Upper lobe of left lung (tissue), 6 donors: ENCODE results near the gene NRGN. TPM values are rescaled to one million over a fixed set of nuclear protein-coding genes. Genes with fewer than 3 reads are reported as not detected.

Experiments
- ATAC-seq, 2 donors: fragments of 200-7000 bp; cut with Tn5 transposase; one replicate each; pipeline ENCODE4 v1.9.1; 2022; ENCODE audit warnings: mild to moderate bottlenecking in 2 of 2, moderate library complexity in 2 of 2; ENCODE audit not compliant: low FRiP score in 2 of 2
- DNase-seq, 2 donors: peaks; one replicate each; pipeline ENCODE4 v3.0.0-alpha.2; 2019 to 2020
- H3K27ac ChIP-seq, 4 donors: fragments of 200-600 bp; sonication (generic); one replicate each; pipeline ENCODE4 v1.5.1; 2016 to 2019
- H3K27me3 ChIP-seq, 4 donors: fragments of 200-600 bp; sonication (generic); one replicate each; pipeline ENCODE4 v1.5.1; 2017 to 2019
- H3K36me3 ChIP-seq, 4 donors: fragments of 200-600 bp; sonication (generic); one replicate each; pipeline ENCODE4 v1.5.1; 2016 to 2019
- H3K4me1 ChIP-seq, 4 donors: fragments of 200-600 bp; sonication (generic); one replicate each; pipeline ENCODE4 v1.5.1; 2018 to 2019
- H3K4me3 ChIP-seq, 4 donors: fragments of 200-600 bp; sonication (generic); one replicate each; pipeline ENCODE4 v1.5.1; 2017 to 2019; ENCODE audit warnings: mild to moderate bottlenecking in 2 of 4, moderate library complexity in 1 of 4
- H3K9me3 ChIP-seq, 4 donors: fragments of 200-600 bp; sonication (generic); one replicate each; pipeline ENCODE4 v1.5.1; 2018 to 2019
- CTCF ChIP-seq, 6 experiments: fragments of 450-650 bp in 4 of 6; fragments of 200-600 bp in 2 of 6; sonication (generic) in 2 of 6; IDR thresholded peaks; one replicate each; pipeline ENCODE4 v1.5.1; 2016 to 2019; ENCODE audit warnings: antibody characterized with exemption in 6 of 6
- EP300 ChIP-seq, 4 donors: sonication (generic); formaldehyde crosslinking; IDR thresholded peaks; one replicate each; pipeline ENCODE4 v1.5.1; 2017; ENCODE audit warnings: antibody characterized with exemption in 4 of 4, control low read depth in 2 of 4
- POLR2A ChIP-seq, 4 donors: fragments of 450-650 bp; IDR thresholded peaks; one replicate each; pipeline ENCODE4 v1.5.1; 2016 to 2017; ENCODE audit warnings: antibody characterized with exemption in 4 of 4, mild to moderate bottlenecking in 2 of 4
- POLR2AphosphoS5 ChIP-seq, 2 donors: sonication (generic); formaldehyde crosslinking; IDR thresholded peaks; one replicate each; pipeline ENCODE4 v1.5.1; 2017; ENCODE audit warnings: antibody characterized with exemption in 2 of 2
- WGBS, 2 donors: methylation state at CpG; one replicate each; pipeline ENCODE4 v1.1.5; 2017 to 2018; 5-methylcytosine and 5-hydroxymethylcytosine counted together
- total RNA-seq, 6 donors: library from RNA; depleted of rRNA in 4 of 6; stranded (reverse); fragments of >200 nt in 4 of 6; gene quantifications; one replicate each; pipeline versions ENCODE4 v1.1.0 to v1.2.1, GENCODE V29; 2016 to 2021
- donor health status: DM: no; HTN: no; CAD: no; lungs with moderate emphysema.
- donor health status: DM: no; HTN: yes; CAD: no; lungs with severe emphysema.

NRGN gene
- total RNA-seq, 6 donors from 2014 or later: 30.9 to 111 (median 77.6) TPM

DNA sequence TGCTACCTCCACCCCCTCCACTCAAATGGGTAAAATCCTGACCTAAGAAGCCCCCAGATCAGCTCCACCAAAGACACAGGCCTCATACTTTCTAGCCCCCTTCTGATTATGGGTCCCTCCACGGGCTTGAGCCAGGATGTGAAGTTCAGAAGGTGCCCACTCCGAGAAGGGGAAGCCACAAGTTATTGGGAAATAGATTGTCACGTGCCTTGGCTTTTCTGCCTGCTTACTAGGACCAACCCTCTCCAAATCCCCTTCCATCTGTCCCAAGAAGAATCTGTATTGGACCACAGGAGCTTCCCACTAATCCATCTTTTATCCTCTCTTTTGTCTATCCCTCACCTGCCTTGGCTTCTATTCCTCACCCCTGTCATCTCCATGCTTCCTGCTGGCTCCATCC lies 3.0 kb upstream of the NRGN start:
- ATAC-seq (no peak), DNase-seq (peak in 1 of 2 donors; percentile 70)
- Histone ChIP-seq H3K27ac (no peak overlapping the region), H3K9me3 (no peaks in the 10 kb centered on the region), H3K27me3 (no peaks in the 10 kb centered on the region), H3K36me3 (no peaks in the 10 kb centered on the region), H3K4me1 (peaks cover 13 to 27% (median 21%) of the 10 kb centered on the region in 4 donors), H3K4me3 (no peak overlapping the region)
- no peak for TF ChIP-seq POLR2A (IDR thresholded peaks at IDR 0.05)
- TF ChIP-seq POLR2AphosphoS5 (IDR thresholded peaks at IDR 0.05): no peak
- no peak for TF ChIP-seq CTCF (IDR thresholded peaks at IDR 0.05)
- TF ChIP-seq EP300 (IDR thresholded peaks at IDR 0.05): no peak
- 59 to 61% methylated on average over 3 of the region's 3 CpGs for WGBS, 2 donors

DNA sequence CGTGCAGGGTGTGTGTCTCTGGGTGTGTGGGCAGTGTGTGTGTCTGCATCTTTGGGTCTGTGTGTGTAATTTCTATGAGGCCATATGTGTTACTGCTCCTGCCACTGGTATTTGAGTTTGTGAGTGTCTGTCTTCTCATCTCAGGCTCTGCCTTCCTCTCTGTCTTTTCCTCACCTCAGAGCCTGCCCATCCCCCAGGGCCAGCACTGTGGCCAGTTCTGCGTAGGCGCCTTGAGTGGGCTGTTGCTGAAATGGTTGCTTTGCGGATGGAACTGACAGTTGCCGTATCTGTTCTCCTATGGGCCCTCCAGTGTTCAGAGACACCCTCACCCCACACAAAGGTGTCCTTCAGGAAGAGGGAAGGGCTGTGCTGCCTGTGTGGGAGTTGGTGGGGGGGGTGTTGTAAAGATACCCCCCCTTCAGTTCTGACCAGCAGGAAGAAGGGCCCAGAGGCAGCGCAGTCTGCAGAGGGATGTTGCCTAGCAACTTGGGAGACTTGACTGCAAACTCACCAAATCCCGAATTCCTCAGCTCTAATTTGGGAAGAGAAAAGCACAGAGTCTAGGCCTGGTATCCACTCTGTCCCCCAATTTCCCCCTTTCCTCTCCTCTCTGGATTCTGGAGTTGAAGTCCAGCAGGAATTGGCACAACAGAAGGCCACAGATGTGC lies 2.0 kb upstream of the NRGN start:
- TF ChIP-seq POLR2A (IDR thresholded peaks at IDR 0.05): no peak
- no peak for TF ChIP-seq CTCF (IDR thresholded peaks at IDR 0.05)
- TF ChIP-seq EP300 (IDR thresholded peaks at IDR 0.05): no peak
- TF ChIP-seq POLR2AphosphoS5 (IDR thresholded peaks at IDR 0.05): no peak
- Histone ChIP-seq H3K9me3 (no peaks in the 10 kb centered on the region), H3K27me3 (no peaks in the 10 kb centered on the region), H3K27ac (no peak overlapping the region), H3K36me3 (no peaks in the 10 kb centered on the region), H3K4me3 (no peak overlapping the region), H3K4me1 (peaks cover 10 to 25% (median 17%) of the 10 kb centered on the region in 4 donors)
- no peak for DNase-seq
- WGBS, 2 donors: 87 to 93% methylated on average over 7 of the region's 7 CpGs
- no peak for ATAC-seq

DNA sequence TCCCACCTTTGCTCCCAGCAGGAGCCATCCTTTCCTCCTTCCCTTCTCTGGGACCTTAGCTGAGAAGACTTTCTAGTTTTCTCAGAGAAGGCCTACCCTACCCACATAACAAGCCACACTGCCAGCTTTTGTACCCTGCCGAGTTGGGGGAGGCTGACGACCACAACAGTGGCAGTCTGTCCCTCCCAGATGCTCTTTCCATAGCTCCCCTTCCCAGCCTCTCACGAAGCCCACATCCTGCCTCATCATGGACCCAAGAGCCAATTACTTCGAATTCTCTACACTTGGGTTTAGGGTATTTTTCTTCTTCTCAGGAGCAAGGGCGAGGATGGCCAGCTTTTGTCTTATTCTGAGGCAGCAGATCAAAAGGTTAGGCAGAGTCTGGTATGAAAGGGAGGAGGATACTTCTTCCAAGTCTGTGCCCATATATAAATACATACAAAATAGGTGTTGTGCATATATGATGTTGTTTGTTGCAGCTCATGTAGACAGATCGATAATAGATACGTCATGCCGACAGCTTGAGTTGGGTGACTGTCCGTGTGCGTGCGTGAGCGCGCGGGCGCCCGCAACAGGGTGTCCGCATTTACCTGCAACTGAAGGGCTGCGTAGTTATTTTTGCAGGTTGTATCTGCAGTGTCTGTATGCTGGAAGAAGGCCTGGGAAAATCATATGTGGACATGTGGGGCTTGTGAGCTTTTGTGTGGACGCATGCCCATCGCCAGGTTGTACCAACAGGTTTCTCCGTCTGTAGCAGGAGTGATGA lies 846 bp upstream of the NRGN start:
- Histone ChIP-seq H3K36me3 (no peaks in the 10 kb centered on the region), H3K4me3 (peak overlapping the region in 2 of 4 donors; percentile 75 to 82), H3K27me3 (no peaks in the 10 kb centered on the region), H3K27ac (peak overlapping the region in 1 of 4 donors; percentile 77), H3K4me1 (peaks cover 10 to 25% (median 17%) of the 10 kb centered on the region in 4 donors), H3K9me3 (no peaks in the 10 kb centered on the region)
- 84 to 88% methylated on average over 21 of the region's 21 CpGs for WGBS, 2 donors
- DNase-seq (peak in 1 of 2 donors; percentile 81), ATAC-seq (no peak)
- no peak for TF ChIP-seq CTCF (IDR thresholded peaks at IDR 0.05)
- TF ChIP-seq POLR2A (IDR thresholded peaks at IDR 0.05): no peak
- no peak for TF ChIP-seq EP300 (IDR thresholded peaks at IDR 0.05)
- TF ChIP-seq POLR2AphosphoS5 (IDR thresholded peaks at IDR 0.05): no peak

- H3K4me3 ChIP-seq: peak overlapping the region; percentile 62 to 82 (median 76)
- ATAC-seq (peak; percentile 58 to 73), DNase-seq (peak; percentile 65 to 87)
- H3K27me3 ChIP-seq: no peaks in the 10 kb centered on the region
- no peaks in the 10 kb centered on the region for H3K9me3 ChIP-seq
- WGBS, 2 donors: 2 to 3% methylated on average over 23 to 27 of the region's 37 CpGs
- H3K36me3 ChIP-seq: no peaks in the 10 kb centered on the region
- peak overlapping the region; percentile 47 to 78 (median 66) for H3K27ac ChIP-seq
- TF ChIP-seq CTCF (IDR thresholded peaks at IDR 0.05): peak; percentile 66 to 85 (median 72)
- TF ChIP-seq EP300 (IDR thresholded peaks at IDR 0.05): no peak
- no peak for TF ChIP-seq POLR2A (IDR thresholded peaks at IDR 0.05)
- TF ChIP-seq POLR2AphosphoS5 (IDR thresholded peaks at IDR 0.05): no peak
- peaks cover 10 to 29% (median 19%) of the 10 kb centered on the region in 4 donors for H3K4me1 ChIP-seq
Observed at GRCh38 chr11:124740277-124740882, 638 bp downstream of the NRGN start.
